ENCODE results near the gene PSMB5.
A peak's percentile ranks its signal among the peaks of the same experiment; 100 is the strongest.

Gene PSMB5

GRCh38 chr14:22976620-22977433 is 57.9 kb downstream of the PSMB5 start:
- peak overlapping the region; percentile 98 for H3K27ac ChIP-seq (ENCODE audit: low read depth, low read length, severe bottlenecking)
- H3K4me1 ChIP-seq (ENCODE audit: control insufficient read depth, insufficient read depth, low read length, poor library complexity, severe bottlenecking), result peaks cover 46% of the 10 kb centered on the region
- peaks cover 55% of the 10 kb centered on the region for H3K36me3 ChIP-seq (ENCODE audit: control insufficient read depth, insufficient read depth, low read length)
- H3K9me3 ChIP-seq (ENCODE audit: control insufficient read depth, low read length), result no peaks in the 10 kb centered on the region
- 72 to 90% methylated on average over 4 to 6 of the region's 6 CpGs for WGBS, 2 experiments (ENCODE audit: insufficient coverage in 2 of 2)
- H3K4me3 ChIP-seq (ENCODE audit: extremely low read depth, insufficient read depth, low read length, poor library complexity, severe bottlenecking), result no peak overlapping the region

All from mesodermal cell (in vitro differentiated cells).